ENCODE results near the gene SLC1A5.
"Not testable (repeated sequence)": the region's sequence is repeated elsewhere in the genome, so short reads cannot be mapped to it uniquely, and the experiment has no call there.

The SLC1A5 gene

GRCh38 chr19:46797881-46798280 is 9.5 kb upstream of the SLC1A5 start:
- no peak for DNase-seq

- no peak for DNase-seq
Measured at GRCh38 chr19:46791944-46792343, 3.5 kb upstream of the SLC1A5 start.

GRCh38 chr19:46789371-46789770 is 977 bp upstream of the SLC1A5 start:
- no peak for DNase-seq

GRCh38 chr19:46788968-46789338 is 559 bp upstream of the SLC1A5 start:
- no peak for DNase-seq

GRCh38 chr19:46787331-46788261 is 798 bp downstream of the SLC1A5 start:
- DNase-seq: no peak

- no peak for DNase-seq
Measured at GRCh38 chr19:46787040-46787330, 1.4 kb downstream of the SLC1A5 start.

GRCh38 chr19:46786236-46787039 is 2.0 kb downstream of the SLC1A5 start:
- DNase-seq: no peak

- no peak for DNase-seq
Measured at GRCh38 chr19:46785980-46786235, 2.5 kb downstream of the SLC1A5 start.

GRCh38 chr19:46785054-46785979 is 3.1 kb downstream of the SLC1A5 start:
- DNase-seq: no peak

GRCh38 chr19:46784262-46785053 is 3.9 kb downstream of the SLC1A5 start:
- no peak for DNase-seq

- DNase-seq: no peak
Measured at GRCh38 chr19:46783670-46784069, 4.7 kb downstream of the SLC1A5 start.

GRCh38 chr19:46782355-46783019 is 5.9 kb downstream of the SLC1A5 start:
- no peak for DNase-seq

- not testable (repeated sequence) for DNase-seq
Measured at GRCh38 chr19:46777956-46778645, 10.3 kb downstream of the SLC1A5 start.

- DNase-seq: no peak
Measured at GRCh38 chr19:46776927-46777911, 11.2 kb downstream of the SLC1A5 start.

- no peak for DNase-seq
Measured at GRCh38 chr19:46775642-46776258, 12.6 kb downstream of the SLC1A5 start.

GRCh38 chr19:46773018-46773399 is 15.4 kb downstream of the SLC1A5 start:
- DNase-seq: no peak

- DNase-seq: no peak
Measured at GRCh38 chr19:46772170-46773017, 16.0 kb downstream of the SLC1A5 start.

- DNase-seq: not testable (repeated sequence)
Measured at GRCh38 chr19:46768746-46769145, 19.6 kb downstream of the SLC1A5 start.
